Neural crest cell (in vitro differentiated cells): ENCODE data around the gene SLC30A3. TPM values are rescaled to one million over a fixed set of nuclear protein-coding genes. Genes with fewer than 3 reads are reported as not detected.

ENCODE experiments used
- DNase-seq: peaks from one replicate; pipeline ENCODE4 v3.0.0; 2021; ENCODE audit warnings: low read depth, mixed read lengths, low spot score
- H3K27ac Mint-ChIP-seq: one replicate; pipeline ENCODE4 v1.8.0; 2021; ENCODE audit warnings: mild to moderate bottlenecking, mixed read lengths; ENCODE audit not compliant: unreplicated experiment
- H3K27me3 Mint-ChIP-seq: 2 replicates; pipeline ENCODE4 v1.8.0; 2021; ENCODE audit warnings: low read depth, mild to moderate bottlenecking, mixed read lengths
- H3K36me3 Mint-ChIP-seq: 2 replicates; pipeline ENCODE4 v1.8.0; 2021; ENCODE audit warnings: low read depth, mild to moderate bottlenecking, mixed read lengths
- H3K4me1 Mint-ChIP-seq: 2 replicates; pipeline ENCODE4 v1.8.0; 2021; ENCODE audit warnings: mixed read lengths
- H3K4me3 Mint-ChIP-seq: one replicate; pipeline ENCODE4 v1.8.0; 2021; ENCODE audit warnings: mild to moderate bottlenecking, mixed read lengths
- H3K9me3 Mint-ChIP-seq: 2 replicates; pipeline ENCODE4 v1.8.0; 2021; ENCODE audit warnings: mixed read lengths
- CTCF ChIP-seq: fragments of 200-600 bp; sonication (generic); conservative IDR thresholded peaks from 2 replicates; pipeline ENCODE4 v1.5.0; 2021; ENCODE audit warnings: antibody characterized with exemption, mild to moderate bottlenecking
- total RNA-seq: library from RNA; stranded (reverse); gene quantifications from 2 replicates; pipeline ENCODE4 v1.2.1, GENCODE V29; 2021

The SLC30A3 gene
- total RNA-seq, 1 donor from 2014 or later, result 0.93 TPM

- Mint-ChIP-seq H3K27me3 (no peaks in the 10 kb centered on the region), H3K27ac (no peak overlapping the region), H3K9me3 (no peaks in the 10 kb centered on the region), H3K4me1 (peaks cover 34% of the 10 kb centered on the region), H3K36me3 (peaks cover 13% of the 10 kb centered on the region), H3K4me3 (peak overlapping the region; percentile 78)
- TF ChIP-seq CTCF, result no peak
- DNase-seq, result no peak
These were observed 54.3 kb downstream of the SLC30A3 start for GRCh38 chr2:27208486-27209050.

- Mint-ChIP-seq H3K4me1 (peaks cover 22% of the 10 kb centered on the region), H3K36me3 (peaks cover 21% of the 10 kb centered on the region), H3K27ac (no peak overlapping the region), H3K9me3 (no peaks in the 10 kb centered on the region), H3K27me3 (no peaks in the 10 kb centered on the region), H3K4me3 (no peak overlapping the region)
- DNase-seq, result no peak
- no peak for TF ChIP-seq CTCF
These were observed 56.5 kb downstream of the SLC30A3 start for GRCh38 chr2:27206346-27206745.

- peaks cover 21% of the 10 kb centered on the region for H3K36me3 Mint-ChIP-seq
- no peak for TF ChIP-seq CTCF
- H3K4me1 Mint-ChIP-seq, result peaks cover 18% of the 10 kb centered on the region
These were observed 57.6 kb downstream of the SLC30A3 start for GRCh38 chr2:27205206-27205605.

GRCh38 chr2:27204566-27204965 is 58.3 kb downstream of the SLC30A3 start:
- H3K4me1 Mint-ChIP-seq, result peaks cover 12% of the 10 kb centered on the region
- TF ChIP-seq CTCF, result no peak
- no peaks in the 10 kb centered on the region for H3K9me3 Mint-ChIP-seq
- H3K27me3 Mint-ChIP-seq, result no peaks in the 10 kb centered on the region
- H3K4me3 Mint-ChIP-seq, result no peak overlapping the region
- no peak for DNase-seq
- H3K36me3 Mint-ChIP-seq, result peaks cover 19% of the 10 kb centered on the region
- no peak overlapping the region for H3K27ac Mint-ChIP-seq

More at GRCh38 chr2:27205206-27205605, 57.6 kb downstream of the SLC30A3 start:
- no peak for DNase-seq
- no peaks in the 10 kb centered on the region for H3K9me3 Mint-ChIP-seq
- H3K4me3 Mint-ChIP-seq, result no peak overlapping the region
- no peaks in the 10 kb centered on the region for H3K27me3 Mint-ChIP-seq
- H3K27ac Mint-ChIP-seq, result no peak overlapping the region

GRCh38 chr2:27203741-27204140 is 59.1 kb downstream of the SLC30A3 start:
- Mint-ChIP-seq H3K4me1 (peaks cover 3% of the 10 kb centered on the region), H3K27ac (peak overlapping the region; percentile 11), H3K27me3 (no peaks in the 10 kb centered on the region), H3K4me3 (no peak overlapping the region), H3K36me3 (peaks cover 19% of the 10 kb centered on the region), H3K9me3 (no peaks in the 10 kb centered on the region)
- DNase-seq, result no peak
- no peak for TF ChIP-seq CTCF

Other genes starting within 250 kb of the SLC30A3 start
- 54.0 and 55.2 TPM in 2 replicates for gene TMEM214, start 230.1 kb downstream of the SLC30A3 start, total RNA-seq
- gene AGBL5, start 211.4 kb downstream of the SLC30A3 start, total RNA-seq, result 67.2 and 67.7 TPM in 2 replicates
- 232 and 236 TPM in 2 replicates for gene OST4, start 191.4 kb downstream of the SLC30A3 start, total RNA-seq
- 22.6 and 24.1 TPM in 2 replicates for gene EMILIN1, start 184.4 kb downstream of the SLC30A3 start, total RNA-seq
- 10.0 and 10.6 TPM in 2 replicates for gene KHK, start 176.3 kb downstream of the SLC30A3 start, total RNA-seq
- 1.3 and 2.1 TPM in 2 replicates for gene CGREF1, start 143.9 kb downstream of the SLC30A3 start, total RNA-seq
- gene ABHD1, start 139.2 kb downstream of the SLC30A3 start, total RNA-seq, result 0.47 and 0.82 TPM in 2 replicates
- gene PREB, start 128.4 kb downstream of the SLC30A3 start, total RNA-seq, result 52.5 and 56.3 TPM in 2 replicates
- gene PRR30, start 123.6 kb downstream of the SLC30A3 start, total RNA-seq, result not detected in 2 replicates
- not detected in 2 replicates for gene TCF23, start 114.0 kb downstream of the SLC30A3 start, total RNA-seq
- 86.3 and 86.6 TPM in 2 replicates for gene ATRAID, start 51.0 kb downstream of the SLC30A3 start, total RNA-seq
- 129 and 140 TPM in 2 replicates for gene SLC5A6, start 50.8 kb downstream of the SLC30A3 start, total RNA-seq
- gene CAD, start 45.7 kb downstream of the SLC30A3 start, total RNA-seq, result 117 and 127 TPM in 2 replicates
- not detected in 2 replicates for gene DNAJC5G, start 12.4 kb upstream of the SLC30A3 start, total RNA-seq
- not detected in 2 replicates for gene TRIM54, start 19.4 kb upstream of the SLC30A3 start, total RNA-seq
- gene UCN, start 45.4 kb upstream of the SLC30A3 start, total RNA-seq, result 1.6 and 1.9 TPM in 2 replicates
- 84.5 and 90.7 TPM in 2 replicates for gene MPV17, start 60.0 kb upstream of the SLC30A3 start, total RNA-seq
- 109 and 114 TPM in 2 replicates for gene GTF3C2, start 93.7 kb upstream of the SLC30A3 start, total RNA-seq
- 72.5 TPM in 2 replicates for gene EIF2B4, start 107.3 kb upstream of the SLC30A3 start, total RNA-seq
- 104 and 109 TPM in 2 replicates for gene SNX17, start 107.6 kb upstream of the SLC30A3 start, total RNA-seq
- 26.5 and 27.9 TPM in 2 replicates for gene ZNF513, start 117.7 kb upstream of the SLC30A3 start, total RNA-seq
- 157 and 163 TPM in 2 replicates for gene PPM1G, start 146.5 kb upstream of the SLC30A3 start, total RNA-seq
- gene NRBP1, start 165.6 kb upstream of the SLC30A3 start, total RNA-seq, result 107 TPM in 2 replicates
- gene KRTCAP3, start 179.3 kb upstream of the SLC30A3 start, total RNA-seq, result 5.5 and 6.9 TPM in 2 replicates
- 37.0 and 38.4 TPM in 2 replicates for gene IFT172, start 226.7 kb upstream of the SLC30A3 start, total RNA-seq
- gene FNDC4, start 232.2 kb upstream of the SLC30A3 start, total RNA-seq, result 14.2 and 17.4 TPM in 2 replicates
- 0.42 TPM in 1 of 2 replicates, not detected in the other for gene GCKR, start 233.8 kb upstream of the SLC30A3 start, total RNA-seq